ENCODE measurements around the gene ARHGAP10. TPM values are rescaled to one million over a fixed set of nuclear protein-coding genes. Genes with fewer than 3 reads are reported as not detected.

Gene ARHGAP10
- total RNA-seq, 1 experiment from 2014 or later = 11.7 TPM

- Histone ChIP-seq H3K4me1 (ENCODE audit: control insufficient read depth, insufficient read depth, low read length) (peaks cover 4% of the 10 kb centered on the region; the same call in 1 of the 2 replicates), H3K9me3 (ENCODE audit: control insufficient read depth, insufficient read depth, low read depth, low read length) (no peaks in the 10 kb centered on the region), H3K36me3 (ENCODE audit: control insufficient read depth, insufficient read depth, low read length) (peaks cover 6% of the 10 kb centered on the region; the same call in 1 of the 2 replicates), H3K27me3 (ENCODE audit: control insufficient read depth, insufficient read depth, low read length) (no peaks in the 10 kb centered on the region), H3K27ac (ENCODE audit: low read length) (peak overlapping the region; percentile 91), H3K4me3 (ENCODE audit: low read depth in 2 of 2, low read length in 2 of 2) (peak overlapping the region; percentile 66 to 90)
- BruUV-seq (replicated peaks) = no TSS peak
- ChIA-PET POLR2A (interaction anchor here (0.6 kb wide), 1 partner anchor 110 kb away, joined by 4 read pairs; no protein-coding TSS in a partner anchor), CTCF (interaction anchor here (1.2 kb wide), 1 partner anchor 184 kb away, joined by 6 read pairs; no protein-coding TSS in a partner anchor)
- intact Hi-C loops (cut with micrococcal nuclease; ENCODE audit: unreplicated experiment) (no loop called here), in situ Hi-C loops (cut with HindIII; ENCODE audit: low pct_unique_long_range_greater_than_20kb, low sequenced_read_pairs) (no loop called here)
- no peak for ATAC-seq
- no peak for DNase-seq (ENCODE audit: low read depth, low spot score)
- TF ChIP-seq SIN3A (IDR thresholded peaks at IDR 0.05; ENCODE audit: borderline replicate concordance, insufficient read depth, low read depth, low read length) (no peak), REST (IDR thresholded peaks at IDR 0.05; ENCODE audit: insufficient read depth in 1 of 2, low read depth in 2 of 2, low read length in 1 of 2) (no peak), POLR2AphosphoS5 (IDR thresholded peaks at IDR 0.05; ENCODE audit: low read depth, low read length) (no peak), TCF7L2 (IDR thresholded peaks at IDR 0.05; ENCODE audit: low read depth, low read length) (no peak), CTCF (IDR thresholded peaks at IDR 0.05) (no peak)
Observed at GRCh38 chr4:147683188-147683591, 48.7 kb upstream of the ARHGAP10 start.

GRCh38 chr4:147683717-147684700 lies 47.9 kb upstream of the ARHGAP10 start, which contains the start of gene PRMT9:
Gene PRMT9, minus strand, starts transcription at chr4:147684163. Its CDS starts 176 bp downstream, at chr4:147683987.
- Histone ChIP-seq H3K36me3 (ENCODE audit: control insufficient read depth, insufficient read depth, low read length) (peaks cover 6% of the 10 kb centered on the region; the same call in 1 of the 2 replicates), H3K27ac (ENCODE audit: low read length) (peak within 1 kb of the TSS; percentile 91), H3K27me3 (ENCODE audit: control insufficient read depth, insufficient read depth, low read length) (no peaks in the 10 kb centered on the region), H3K4me1 (ENCODE audit: control insufficient read depth, insufficient read depth, low read length) (peaks cover 4% of the 10 kb centered on the region; the same call in 1 of the 2 replicates), H3K9me3 (ENCODE audit: control insufficient read depth, insufficient read depth, low read depth, low read length) (no peaks in the 10 kb centered on the region), H3K4me3 (ENCODE audit: low read depth in 2 of 2, low read length in 2 of 2) (peak within 1 kb of the TSS; percentile 66 to 90)
- intact Hi-C loops (cut with micrococcal nuclease; ENCODE audit: unreplicated experiment) (no loop called here), in situ Hi-C loops (cut with HindIII; ENCODE audit: low pct_unique_long_range_greater_than_20kb, low sequenced_read_pairs) (no loop called here)
- DNase-seq (ENCODE audit: low read depth, low spot score) (peak; percentile 59), ATAC-seq (peak; percentile 100)
- ChIA-PET POLR2A (interaction anchor here (0.6 kb wide), 1 partner anchor 165 kb away, joined by 3 read pairs; no protein-coding TSS in a partner anchor), CTCF (interaction anchor here (0.5 to 1.2 kb wide), 4 partner anchors 10 to 183 kb away, joined by 3 to 6 read pairs (median 5); no protein-coding TSS in a partner anchor)
- no TSS peak for BruUV-seq (replicated peaks)
- no peak for TF ChIP-seq TCF7L2 (IDR thresholded peaks at IDR 0.05; ENCODE audit: low read depth, low read length)
- peak; percentile 93 for TF ChIP-seq POLR2AphosphoS5 (IDR thresholded peaks at IDR 0.05; ENCODE audit: low read depth, low read length)
- no peak for TF ChIP-seq SIN3A (IDR thresholded peaks at IDR 0.05; ENCODE audit: borderline replicate concordance, insufficient read depth, low read depth, low read length)
- no peak for TF ChIP-seq CTCF (IDR thresholded peaks at IDR 0.05)
- peak in 1 of 2 experiments; percentile 45; a peak in 1 of 4 replicates for TF ChIP-seq REST (IDR thresholded peaks at IDR 0.05; ENCODE audit: insufficient read depth in 1 of 2, low read depth in 2 of 2, low read length in 1 of 2)

All from Panc1 (cell line).